A549 (cell line): ENCODE results near the gene OR6N2.

Experiments used
- CEBPB ChIP-seq, 2 experiments: fragments of >200 bp in 1 of 2; sonication (Bioruptor Twin) in 1 of 2; formaldehyde crosslinking in 1 of 2; IDR thresholded peaks; 2 replicates each; pipeline ENCODE4 v1.6.1; 2012 to 2016
- CHD2 ChIP-seq: fragments of 150-350 bp; IDR thresholded peaks from 2 replicates; pipeline ENCODE4 v1.6.1; 2014; ENCODE audit warnings: low read length; ENCODE audit not compliant: partially characterized antibody
- FOSB ChIP-seq: fragments of 250-450 bp; sonication (Bioruptor Pico); IDR thresholded peaks from 2 replicates; pipeline ENCODE4 v1.5.0; 2020; ENCODE audit warnings: mild to moderate bottlenecking, moderate library complexity
- FOSL2 ChIP-seq, 2 experiments: fragments of 450-650 bp in 1 of 2; fragments of >200 bp in 1 of 2; sonication (Bioruptor Twin) in 1 of 2; formaldehyde crosslinking; IDR thresholded peaks; 2 replicates each; pipeline versions ENCODE4 v1.5.0 to v1.6.1; 2016 to 2020; ENCODE audit warnings: mild to moderate bottlenecking in 1 of 2, moderate library complexity in 1 of 2
- NPAS2 ChIP-seq: fragments of 250-450 bp; sonication (Bioruptor Pico); IDR thresholded peaks from 2 replicates; pipeline ENCODE4 v1.8.0; 2022; ENCODE audit warnings: mild to moderate bottlenecking, moderate library complexity, borderline replicate concordance
- POLR2A ChIP-seq: IDR thresholded peaks from 2 replicates; pipeline ENCODE4 v1.6.1; 2012; ENCODE audit warnings: mild to moderate bottlenecking, low read length
- RAD21 ChIP-seq, 2 experiments: fragments of >200 bp in 1 of 2; sonication (Bioruptor Twin) in 1 of 2; formaldehyde crosslinking in 1 of 2; IDR thresholded peaks in 1 of 2; conservative IDR thresholded peaks in 1 of 2; 2 replicates in 1 of 2; 3 replicates in 1 of 2; pipeline ENCODE4 v1.6.1; 2012 to 2018; ENCODE audit warnings: inconsistent platforms in 1 of 2
- RCOR1 ChIP-seq: fragments of 150-350 bp; IDR thresholded peaks from 2 replicates; pipeline ENCODE4 v1.6.1; 2014; ENCODE audit warnings: antibody characterized with exemption, low read length, low read depth
- REST ChIP-seq: fragments of 200-600 bp; sonication (generic); IDR thresholded peaks from 2 replicates; pipeline ENCODE4 v1.6.1; 2016; ENCODE audit warnings: antibody characterized with exemption, mild to moderate bottlenecking, moderate library complexity
- RNF2 ChIP-seq: fragments of 200-600 bp; sonication (generic); IDR thresholded peaks from 2 replicates; pipeline ENCODE4 v1.6.1; 2016; ENCODE audit warnings: low read depth, mild to moderate bottlenecking, antibody characterized with exemption, moderate library complexity, borderline replicate concordance
- TF ChIP-seq, protein P1 (sequence below): fragments of >200 bp; sonication (Bioruptor Twin); formaldehyde crosslinking; IDR thresholded peaks from 3 replicates; pipeline ENCODE4 v1.5.1; 2016

GRCh38 chr1:158724442-158724841 is 56.6 kb downstream of the OR6N2 start:
- TF ChIP-seq, protein P1, sequence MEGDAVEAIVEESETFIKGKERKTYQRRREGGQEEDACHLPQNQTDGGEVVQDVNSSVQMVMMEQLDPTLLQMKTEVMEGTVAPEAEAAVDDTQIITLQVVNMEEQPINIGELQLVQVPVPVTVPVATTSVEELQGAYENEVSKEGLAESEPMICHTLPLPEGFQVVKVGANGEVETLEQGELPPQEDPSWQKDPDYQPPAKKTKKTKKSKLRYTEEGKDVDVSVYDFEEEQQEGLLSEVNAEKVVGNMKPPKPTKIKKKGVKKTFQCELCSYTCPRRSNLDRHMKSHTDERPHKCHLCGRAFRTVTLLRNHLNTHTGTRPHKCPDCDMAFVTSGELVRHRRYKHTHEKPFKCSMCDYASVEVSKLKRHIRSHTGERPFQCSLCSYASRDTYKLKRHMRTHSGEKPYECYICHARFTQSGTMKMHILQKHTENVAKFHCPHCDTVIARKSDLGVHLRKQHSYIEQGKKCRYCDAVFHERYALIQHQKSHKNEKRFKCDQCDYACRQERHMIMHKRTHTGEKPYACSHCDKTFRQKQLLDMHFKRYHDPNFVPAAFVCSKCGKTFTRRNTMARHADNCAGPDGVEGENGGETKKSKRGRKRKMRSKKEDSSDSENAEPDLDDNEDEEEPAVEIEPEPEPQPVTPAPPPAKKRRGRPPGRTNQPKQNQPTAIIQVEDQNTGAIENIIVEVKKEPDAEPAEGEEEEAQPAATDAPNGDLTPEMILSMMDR = no peak
- TF ChIP-seq RAD21 (conservative IDR thresholded peaks at IDR 0.05 in 1 of 2, IDR thresholded peaks at IDR 0.05 in 1 of 2) (no peak), RCOR1 (no peak), NPAS2 (no peak), POLR2A (no peak), REST (no peak), RNF2 (no peak), CHD2 (no peak), FOSB (no peak), FOSL2 (IDR thresholded peaks at IDR 0.05) (no peak), FOSL2 (CRISPR knock-in tag; IDR thresholded peaks at IDR 0.05) (no peak), CEBPB (IDR thresholded peaks at IDR 0.05) (no peak)
